ENCODE measurements around the gene G3BP2.
A peak's percentile ranks its signal among the peaks of the same experiment; 100 is the strongest.
"Not testable (repeated sequence)": the region's sequence is repeated elsewhere in the genome, so short reads cannot be mapped to it uniquely, and the experiment has no call there.

The G3BP2 gene
- total RNA-seq: 248 to 380 (median 307) reads per million in 9 experiments

DNA sequence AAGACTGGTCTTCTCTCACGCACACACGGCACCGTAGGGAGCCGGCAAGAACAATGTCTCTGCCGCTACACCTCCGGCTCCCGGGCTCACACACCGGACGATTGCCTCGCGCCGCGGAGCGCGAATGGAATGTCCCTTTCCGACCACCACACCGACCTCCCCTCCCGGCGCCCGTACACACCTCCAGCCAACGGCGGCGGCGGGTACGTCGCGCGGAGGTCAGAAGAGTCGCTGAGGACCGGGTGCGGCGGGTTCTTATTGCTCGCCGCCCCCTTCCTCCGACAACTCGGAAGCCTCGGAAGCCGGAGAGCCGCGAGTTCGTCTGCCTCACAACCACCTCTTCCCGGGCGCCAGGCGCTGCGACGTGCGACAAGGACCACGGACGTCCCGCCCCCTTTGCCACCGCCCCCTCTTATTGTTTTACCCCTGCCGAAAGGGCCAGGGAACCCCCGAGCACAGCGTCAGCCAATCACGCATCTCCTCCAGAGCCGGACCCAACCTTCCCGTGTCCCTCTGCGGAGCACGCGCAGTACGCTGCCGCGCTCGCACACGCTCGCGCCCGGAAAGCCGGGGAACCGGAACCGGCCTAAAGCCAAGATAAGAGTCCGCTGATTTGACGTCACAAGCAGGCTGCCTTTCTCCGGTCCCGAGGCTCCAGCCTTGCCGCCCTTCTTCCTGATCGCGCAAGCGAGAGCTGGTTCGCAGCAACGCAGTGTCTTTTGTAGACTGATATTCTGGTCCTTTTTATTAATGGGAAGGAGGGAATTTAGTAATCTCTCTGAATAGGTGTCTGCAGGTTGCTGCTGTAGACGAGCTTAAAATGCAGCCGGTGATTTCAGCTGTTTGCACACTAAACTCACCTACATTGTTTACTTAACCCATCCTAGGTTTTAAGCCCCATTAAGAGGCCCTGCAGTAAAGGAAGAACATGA lies at the start of gene G3BP2:
TSS of gene G3BP2 (minus strand) at position 385 of the 932 bp plus-strand sequence. CDS start 11,386 bp downstream, outside the sequence.
- Mint-ChIP-seq H3K27me3 (no peaks in the 10 kb centered on the region), H3K4me1 (ENCODE audit: low read depth in 2 of 2) (peaks cover 35 to 36% of the 10 kb centered on the region in 2 donors), H3K36me3 (ENCODE audit: insufficient read depth) (peaks cover 33% of the 10 kb centered on the region), H3K4me3 (peak within 1 kb of the TSS; percentile 100), H3K27ac (peak within 1 kb of the TSS; percentile 99), H3K9me3 (no peaks in the 10 kb centered on the region)
- DNase-seq: peak; percentile 94 to 96 (median 94)
- ATAC-seq (replicated peaks): peak; percentile 88

DNA sequence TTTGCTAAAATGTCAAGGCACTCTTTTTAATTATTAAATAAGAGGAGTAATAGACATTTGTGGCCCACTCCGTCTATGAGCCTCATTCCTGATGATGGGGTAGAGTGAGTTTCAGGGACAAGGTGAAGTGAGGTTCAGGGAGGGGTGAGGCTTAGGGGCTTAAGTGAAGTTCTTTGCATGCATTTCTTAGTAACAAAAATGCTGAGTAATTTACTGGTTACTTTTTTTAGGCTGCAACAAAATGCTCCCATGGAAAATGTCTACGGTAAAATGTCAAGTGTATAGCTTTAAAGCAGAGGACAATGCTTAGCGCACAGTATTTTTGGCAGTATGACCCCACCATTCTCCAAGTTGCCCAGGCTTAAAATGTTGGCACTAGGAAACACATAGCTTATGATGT lies 49.2 kb upstream of the G3BP2 start:
- ATAC-seq (replicated peaks) (no peak), DNase-seq (no peak)
- Mint-ChIP-seq H3K4me3 (no peak overlapping the region), H3K4me1 (ENCODE audit: low read depth in 2 of 2) (peaks cover 26 to 34% of the 10 kb centered on the region in 2 donors), H3K27me3 (no peaks in the 10 kb centered on the region), H3K36me3 (ENCODE audit: insufficient read depth) (peaks cover 22% of the 10 kb centered on the region), H3K27ac (peak overlapping the region in 1 of 2 donors; percentile 99), H3K9me3 (no peaks in the 10 kb centered on the region)

DNA sequence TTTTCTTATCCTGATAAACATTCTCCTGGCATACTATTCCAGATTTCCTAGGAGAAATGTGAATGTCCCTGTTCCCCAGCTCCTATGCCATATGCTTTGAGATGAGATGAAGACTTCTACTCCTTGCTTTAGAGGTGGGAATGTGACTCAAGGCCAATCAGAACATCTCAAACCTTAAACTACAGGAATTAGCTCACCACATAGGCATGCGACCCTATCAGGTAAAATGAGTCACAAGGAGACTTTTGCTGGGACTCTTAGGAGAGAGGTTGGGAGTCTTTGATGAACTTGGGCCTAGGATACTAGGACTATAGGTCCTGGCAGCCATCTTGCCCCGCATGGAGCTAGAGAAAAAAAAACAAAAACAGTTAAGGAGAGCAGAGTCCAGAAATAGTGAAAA lies 45.3 kb upstream of the G3BP2 start:
- Mint-ChIP-seq H3K27ac (peak overlapping the region in 1 of 2 donors; percentile 49), H3K4me3 (no peak overlapping the region), H3K27me3 (no peaks in the 10 kb centered on the region), H3K36me3 (ENCODE audit: insufficient read depth) (peaks cover 8% of the 10 kb centered on the region), H3K9me3 (no peaks in the 10 kb centered on the region), H3K4me1 (ENCODE audit: low read depth in 2 of 2) (peaks cover 8% of the 10 kb centered on the region in 2 donors)
- DNase-seq (no peak), ATAC-seq (replicated peaks) (no peak)

DNA sequence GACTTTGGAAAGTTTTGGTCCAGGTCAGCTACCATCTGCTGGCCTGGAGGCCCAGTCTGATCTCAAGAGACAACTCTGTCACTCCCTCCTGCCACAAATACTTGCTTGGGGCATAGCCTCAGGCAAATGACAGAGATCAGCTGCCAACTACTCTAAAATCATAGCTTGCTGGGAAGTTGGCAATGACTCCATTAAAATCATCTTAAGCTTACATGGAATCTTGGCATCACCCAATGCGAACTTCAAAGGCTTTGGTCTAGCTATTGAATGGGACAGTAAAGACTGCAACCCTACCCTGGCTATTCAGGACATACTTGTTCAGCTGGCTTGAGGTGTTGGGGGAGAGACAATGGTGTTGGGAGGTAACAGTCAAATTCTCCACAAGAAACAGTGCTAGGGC lies 44.2 kb upstream of the G3BP2 start:
- H3K9me3 Mint-ChIP-seq: no peaks in the 10 kb centered on the region
- no peak for ATAC-seq (replicated peaks)
- no peaks in the 10 kb centered on the region for H3K27me3 Mint-ChIP-seq
- DNase-seq: no peak
- H3K4me1 Mint-ChIP-seq (ENCODE audit: low read depth in 2 of 2): no peaks in the 10 kb centered on the region
- H3K27ac Mint-ChIP-seq: no peak overlapping the region
- no peak overlapping the region for H3K4me3 Mint-ChIP-seq
- H3K36me3 Mint-ChIP-seq (ENCODE audit: insufficient read depth): peaks cover 8% of the 10 kb centered on the region

DNA sequence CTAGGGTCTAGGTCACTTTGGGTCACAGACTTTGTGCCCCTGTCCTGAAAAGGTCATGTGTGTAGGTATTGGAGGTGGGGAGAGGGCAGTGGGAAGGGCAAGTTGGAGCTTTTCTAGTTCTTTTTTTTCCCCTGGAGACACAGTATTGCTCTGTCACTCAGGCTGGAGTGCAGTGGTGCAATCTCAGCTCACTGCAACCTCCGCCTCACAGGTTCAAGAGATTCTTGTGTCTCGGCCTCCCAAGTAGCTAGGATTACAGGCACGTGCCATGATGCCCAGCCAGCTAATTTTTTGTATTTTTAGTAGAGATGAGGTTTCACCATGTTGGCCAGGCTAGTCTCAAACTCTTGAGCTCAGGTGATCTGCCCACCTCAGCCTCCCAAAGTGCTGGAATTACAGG lies 42.8 kb upstream of the G3BP2 start:
- not testable (repeated sequence) for H3K36me3 Mint-ChIP-seq (ENCODE audit: insufficient read depth); H3K4me1 Mint-ChIP-seq (ENCODE audit: low read depth in 2 of 2); DNase-seq; ATAC-seq (replicated peaks); H3K27me3 Mint-ChIP-seq; H3K27ac Mint-ChIP-seq; H3K4me3 Mint-ChIP-seq; H3K9me3 Mint-ChIP-seq

DNA sequence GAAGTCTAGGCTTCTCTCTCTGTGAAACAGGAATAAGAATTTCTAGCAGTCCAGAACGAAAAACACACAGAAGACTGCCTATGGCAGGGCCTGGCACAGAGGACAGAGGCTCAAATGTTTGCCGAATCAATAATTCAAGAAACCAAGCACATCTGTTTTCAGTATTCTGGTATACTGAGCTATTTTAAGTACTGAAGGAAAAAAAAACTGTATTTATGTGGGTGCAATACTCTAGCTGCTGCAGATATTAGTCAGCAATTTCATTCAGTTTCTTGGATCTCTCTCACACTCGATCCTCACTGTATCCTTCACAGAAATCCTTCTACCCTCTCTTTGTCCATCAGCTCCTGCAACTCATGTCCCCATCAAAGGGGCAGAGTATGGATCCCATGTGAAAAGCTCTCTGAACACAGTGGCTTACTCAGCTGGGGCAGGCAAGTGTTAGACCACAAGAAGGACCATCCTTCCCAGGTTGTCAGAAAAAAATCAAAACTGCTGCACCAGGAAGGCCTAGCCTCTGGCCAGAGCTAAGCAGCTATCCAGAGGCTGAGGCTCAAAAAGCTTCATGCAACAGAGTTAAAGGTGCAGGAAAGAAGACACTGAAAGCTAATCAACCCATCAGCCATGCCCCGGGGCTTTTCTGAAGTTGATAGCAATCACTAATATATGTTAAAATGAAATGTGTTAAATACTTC lies 42.0 kb upstream of the G3BP2 start:
- ATAC-seq (replicated peaks): no peak
- no peak overlapping the region for H3K27ac Mint-ChIP-seq
- H3K36me3 Mint-ChIP-seq (ENCODE audit: insufficient read depth): peaks cover 8% of the 10 kb centered on the region
- H3K4me3 Mint-ChIP-seq: no peak overlapping the region
- H3K27me3 Mint-ChIP-seq: no peaks in the 10 kb centered on the region
- DNase-seq: no peak
- H3K4me1 Mint-ChIP-seq (ENCODE audit: low read depth in 2 of 2): no peaks in the 10 kb centered on the region
- no peaks in the 10 kb centered on the region for H3K9me3 Mint-ChIP-seq

DNA sequence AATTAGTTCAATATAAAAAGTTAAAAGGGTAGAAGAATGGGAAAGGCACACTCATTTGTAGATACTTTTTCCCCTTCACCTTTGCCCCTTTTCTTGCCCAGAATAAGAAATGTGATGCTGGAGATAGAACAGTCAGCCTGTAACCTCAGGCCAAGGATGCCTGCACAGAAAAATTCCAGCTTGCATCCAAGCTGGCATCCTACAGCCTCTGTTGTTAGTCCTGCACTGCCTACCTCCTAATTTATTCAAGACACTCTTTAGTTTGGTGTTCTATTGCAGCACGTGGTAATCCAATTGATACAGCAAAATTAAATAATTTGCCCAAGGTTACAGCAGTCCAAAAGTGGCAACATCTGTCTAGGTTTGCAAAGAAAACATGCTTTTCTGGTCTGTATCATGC lies 41.5 kb upstream of the G3BP2 start:
- peaks cover 8% of the 10 kb centered on the region for H3K36me3 Mint-ChIP-seq (ENCODE audit: insufficient read depth)
- no peak for DNase-seq
- H3K9me3 Mint-ChIP-seq: no peaks in the 10 kb centered on the region
- H3K4me3 Mint-ChIP-seq: no peak overlapping the region
- no peaks in the 10 kb centered on the region for H3K4me1 Mint-ChIP-seq (ENCODE audit: low read depth in 2 of 2)
- H3K27me3 Mint-ChIP-seq: no peaks in the 10 kb centered on the region
- ATAC-seq (replicated peaks): no peak
- no peak overlapping the region for H3K27ac Mint-ChIP-seq

DNA sequence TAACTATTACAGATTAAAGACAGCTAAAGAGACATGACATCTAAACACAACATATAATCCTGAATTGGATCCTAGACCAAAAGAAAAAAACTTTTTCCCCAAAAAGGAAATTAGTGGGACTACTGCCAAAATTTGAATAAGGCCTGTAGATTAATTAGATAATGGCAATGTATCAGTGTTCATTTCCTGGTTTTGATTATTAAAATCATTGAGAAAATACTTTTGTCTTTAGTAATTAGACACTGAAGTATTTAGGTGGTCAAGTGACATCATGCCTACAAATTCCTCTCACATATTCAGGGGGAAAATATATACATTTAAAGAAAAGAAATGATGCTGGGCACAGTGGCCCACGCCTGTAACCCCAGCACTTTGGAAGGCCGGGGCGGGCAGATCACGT lies 40.8 kb upstream of the G3BP2 start:
- H3K27me3 Mint-ChIP-seq: no peaks in the 10 kb centered on the region
- peaks cover 8% of the 10 kb centered on the region for H3K36me3 Mint-ChIP-seq (ENCODE audit: insufficient read depth)
- no peaks in the 10 kb centered on the region for H3K9me3 Mint-ChIP-seq
- DNase-seq (no peak), ATAC-seq (replicated peaks) (no peak)
- H3K27ac Mint-ChIP-seq: no peak overlapping the region
- H3K4me3 Mint-ChIP-seq: no peak overlapping the region
- no peaks in the 10 kb centered on the region for H3K4me1 Mint-ChIP-seq (ENCODE audit: low read depth in 2 of 2)

DNA sequence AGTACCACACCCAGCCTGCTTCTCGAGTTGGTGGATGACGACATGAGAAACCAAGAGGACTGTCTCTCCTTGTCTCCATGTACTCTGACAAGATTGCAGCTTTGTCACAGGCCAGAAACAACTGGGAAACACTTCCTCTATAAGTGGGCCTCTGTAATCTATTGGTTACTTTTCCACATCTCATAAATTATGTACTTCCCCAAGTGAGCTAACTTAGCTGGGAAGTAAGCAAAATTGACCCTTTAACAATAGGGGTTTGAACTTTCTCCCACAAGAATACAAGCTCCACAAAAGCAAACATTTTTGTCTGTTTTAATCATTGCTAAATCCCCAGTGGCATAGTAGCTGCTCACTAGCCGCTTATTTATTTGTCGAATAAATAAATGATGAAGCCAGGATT lies 37.0 kb upstream of the G3BP2 start:
- Mint-ChIP-seq H3K9me3 (no peaks in the 10 kb centered on the region), H3K27me3 (no peaks in the 10 kb centered on the region), H3K4me1 (ENCODE audit: low read depth in 2 of 2) (peaks cover 0 to 2% of the 10 kb centered on the region in 2 donors), H3K36me3 (ENCODE audit: insufficient read depth) (no peaks in the 10 kb centered on the region), H3K4me3 (no peak overlapping the region), H3K27ac (no peak overlapping the region)
- DNase-seq: no peak
- no peak for ATAC-seq (replicated peaks)

DNA sequence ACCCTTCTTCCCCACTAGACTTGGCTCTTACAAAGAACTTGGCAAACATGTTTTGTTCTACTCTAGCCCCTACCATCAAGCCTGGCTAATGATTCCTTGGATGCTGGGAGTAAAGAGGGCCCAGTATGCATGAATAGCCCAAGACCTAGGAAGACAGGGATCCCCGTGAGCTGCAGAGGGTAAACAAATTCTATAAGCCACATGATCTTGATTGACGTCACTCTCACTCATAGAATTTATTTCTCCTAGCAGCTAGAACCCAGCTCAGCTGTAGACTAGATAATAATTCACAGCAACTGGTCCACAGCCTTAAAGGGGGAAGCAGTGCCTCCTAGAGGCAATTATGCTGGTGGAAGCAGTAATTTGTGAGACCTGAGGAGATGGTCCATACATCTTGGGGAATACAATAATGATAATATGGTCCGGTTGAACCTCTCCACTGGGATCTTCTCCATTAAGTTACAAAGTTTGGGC lies 35.0 kb upstream of the G3BP2 start:
- peak; percentile 97 for ATAC-seq (replicated peaks)
- peak; percentile 45 to 54 (median 49) for DNase-seq
- Mint-ChIP-seq H3K27ac (peak overlapping the region in 1 of 2 donors; percentile 10), H3K9me3 (no peaks in the 10 kb centered on the region), H3K27me3 (no peaks in the 10 kb centered on the region), H3K36me3 (ENCODE audit: insufficient read depth) (no peaks in the 10 kb centered on the region), H3K4me1 (ENCODE audit: low read depth in 2 of 2) (peaks cover 0 to 2% of the 10 kb centered on the region in 2 donors), H3K4me3 (no peak overlapping the region)

DNA sequence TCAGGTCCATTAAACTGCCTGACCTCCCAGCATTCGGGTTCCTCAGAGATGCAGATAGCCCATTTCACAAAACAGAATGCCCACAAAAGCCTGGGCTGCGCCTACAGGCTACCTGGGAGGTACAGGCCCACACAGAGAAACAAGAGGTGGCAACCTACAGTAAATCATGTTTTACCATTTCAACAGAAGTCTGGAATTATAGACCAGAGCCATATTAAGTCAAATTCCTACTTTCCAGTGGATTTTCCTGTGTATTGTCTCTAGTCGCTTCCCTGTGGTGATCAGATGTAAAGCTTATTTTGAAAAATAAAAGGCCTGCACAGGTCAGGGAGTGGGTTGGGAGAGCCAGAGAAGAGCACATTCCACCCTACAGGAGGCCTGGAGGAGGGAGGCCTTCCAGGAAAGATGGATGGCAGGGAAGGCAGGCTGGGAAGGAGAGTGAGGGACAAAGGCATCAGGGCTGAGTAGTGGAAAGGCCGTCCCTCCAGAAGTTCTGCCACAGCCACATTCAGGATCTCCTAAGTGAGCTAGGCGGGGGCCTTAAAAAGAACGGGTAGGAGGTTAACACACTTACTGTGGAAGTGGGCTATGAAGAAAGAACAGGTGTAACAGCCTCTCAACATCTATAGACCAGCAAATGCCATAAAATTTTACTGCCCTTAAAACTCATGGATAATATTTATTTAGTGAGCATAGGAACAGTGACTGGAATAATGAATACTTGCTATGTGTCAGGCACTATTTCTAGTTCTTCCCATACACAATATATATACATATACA lies 32.2 kb upstream of the G3BP2 start:
- H3K9me3 Mint-ChIP-seq: no peaks in the 10 kb centered on the region
- peaks cover 0 to 5% of the 10 kb centered on the region in 2 donors for H3K4me1 Mint-ChIP-seq (ENCODE audit: low read depth in 2 of 2)
- H3K36me3 Mint-ChIP-seq (ENCODE audit: insufficient read depth): no peaks in the 10 kb centered on the region
- no peak overlapping the region for H3K4me3 Mint-ChIP-seq
- no peaks in the 10 kb centered on the region for H3K27me3 Mint-ChIP-seq
- ATAC-seq (replicated peaks) (no peak), DNase-seq (no peak)
- peak overlapping the region; percentile 8 to 59 for H3K27ac Mint-ChIP-seq

DNA sequence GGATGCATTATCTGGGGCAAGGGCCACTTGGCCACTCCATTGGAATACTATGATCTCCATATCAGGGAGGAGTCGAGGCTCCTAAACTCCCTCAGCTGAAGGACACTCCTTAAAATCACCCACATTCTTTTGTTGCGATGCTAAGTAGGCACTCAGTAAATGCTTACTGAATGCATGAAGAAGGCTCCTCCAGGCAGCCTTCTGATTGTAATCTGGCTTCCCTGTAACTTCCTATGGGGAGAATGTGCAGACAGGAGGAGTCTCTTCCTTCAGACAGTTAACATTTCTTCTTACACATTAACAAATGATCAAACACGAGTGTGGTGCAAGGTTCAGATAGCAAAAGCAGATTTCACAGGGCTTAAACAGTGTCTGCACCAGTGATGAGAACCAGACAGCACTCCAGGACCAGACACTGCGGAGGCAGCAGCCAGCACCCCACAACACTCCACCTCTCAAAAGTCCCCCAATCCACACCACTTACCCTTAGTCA lies 29.8 kb upstream of the G3BP2 start:
- no peak for ATAC-seq (replicated peaks)

DNA sequence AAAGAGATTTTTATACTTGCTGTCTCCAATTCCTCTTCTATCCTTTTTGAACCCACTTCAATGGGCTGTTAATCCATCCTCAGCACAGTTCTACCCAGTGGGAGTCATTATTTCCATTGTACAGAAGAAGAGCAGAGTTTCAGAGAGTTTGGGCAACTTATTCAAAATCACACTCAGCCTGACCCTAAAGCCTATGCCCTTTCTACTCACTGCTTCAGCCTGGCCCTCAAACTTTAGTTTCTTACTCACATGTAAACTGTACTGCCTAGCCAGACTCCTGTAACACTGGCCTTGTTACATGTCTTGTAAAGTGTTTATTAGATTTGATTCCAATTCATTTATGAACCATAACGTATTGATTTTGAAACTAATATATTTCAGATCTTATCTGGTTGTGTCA lies 26.1 kb upstream of the G3BP2 start:
- no peak for ATAC-seq (replicated peaks)
- H3K9me3 Mint-ChIP-seq: no peaks in the 10 kb centered on the region
- H3K27ac Mint-ChIP-seq: peak overlapping the region; percentile 87 to 92

More for the DNA sequence above, 29.8 kb upstream of the G3BP2 start:
- Mint-ChIP-seq H3K4me1 (ENCODE audit: low read depth in 2 of 2) (peaks cover 16 to 18% of the 10 kb centered on the region in 2 donors), H3K4me3 (no peak overlapping the region), H3K27me3 (no peaks in the 10 kb centered on the region), H3K27ac (no peak overlapping the region), H3K36me3 (ENCODE audit: insufficient read depth) (no peaks in the 10 kb centered on the region), H3K9me3 (no peaks in the 10 kb centered on the region)
- DNase-seq: no peak

More for the DNA sequence above, 26.1 kb upstream of the G3BP2 start:
- peaks cover 3% of the 10 kb centered on the region for H3K36me3 Mint-ChIP-seq (ENCODE audit: insufficient read depth)
- no peak for DNase-seq
- peaks cover 17 to 21% of the 10 kb centered on the region in 2 donors for H3K4me1 Mint-ChIP-seq (ENCODE audit: low read depth in 2 of 2)
- H3K4me3 Mint-ChIP-seq: peak overlapping the region; percentile 44 to 58
- H3K27me3 Mint-ChIP-seq: no peaks in the 10 kb centered on the region

All from effector memory CD8-positive, alpha-beta T cell (primary cell).